ENCODE measurements around the gene KCNN3.

GRCh38 chr1:154703170-154703569, 166.9 kb downstream of the KCNN3 start:
- TF ChIP-seq, protein P1, sequence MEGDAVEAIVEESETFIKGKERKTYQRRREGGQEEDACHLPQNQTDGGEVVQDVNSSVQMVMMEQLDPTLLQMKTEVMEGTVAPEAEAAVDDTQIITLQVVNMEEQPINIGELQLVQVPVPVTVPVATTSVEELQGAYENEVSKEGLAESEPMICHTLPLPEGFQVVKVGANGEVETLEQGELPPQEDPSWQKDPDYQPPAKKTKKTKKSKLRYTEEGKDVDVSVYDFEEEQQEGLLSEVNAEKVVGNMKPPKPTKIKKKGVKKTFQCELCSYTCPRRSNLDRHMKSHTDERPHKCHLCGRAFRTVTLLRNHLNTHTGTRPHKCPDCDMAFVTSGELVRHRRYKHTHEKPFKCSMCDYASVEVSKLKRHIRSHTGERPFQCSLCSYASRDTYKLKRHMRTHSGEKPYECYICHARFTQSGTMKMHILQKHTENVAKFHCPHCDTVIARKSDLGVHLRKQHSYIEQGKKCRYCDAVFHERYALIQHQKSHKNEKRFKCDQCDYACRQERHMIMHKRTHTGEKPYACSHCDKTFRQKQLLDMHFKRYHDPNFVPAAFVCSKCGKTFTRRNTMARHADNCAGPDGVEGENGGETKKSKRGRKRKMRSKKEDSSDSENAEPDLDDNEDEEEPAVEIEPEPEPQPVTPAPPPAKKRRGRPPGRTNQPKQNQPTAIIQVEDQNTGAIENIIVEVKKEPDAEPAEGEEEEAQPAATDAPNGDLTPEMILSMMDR (IDR thresholded peaks at IDR 0.05 in 8 of 11, conservative IDR thresholded peaks at IDR 0.05 in 3 of 11): no peak
- TF ChIP-seq POLR2A (IDR thresholded peaks at IDR 0.05) (no peak), POLR2AphosphoS5 (IDR thresholded peaks at IDR 0.05) (no peak)
